Transverse colon (tissue), 4 donors: ENCODE measurements around the gene ACACA. TPM values are rescaled to one million over a fixed set of nuclear protein-coding genes. Genes with fewer than 3 reads are reported as not detected.

Experiments used
- DNase-seq: peaks from one replicate; pipeline ENCODE4 v3.0.0-alpha.2; 2019
- H3K27ac ChIP-seq, 4 donors: fragments of 200-600 bp; sonication (generic); 2 replicates each; pipeline ENCODE4 v1.5.1; 2016 to 2018; ENCODE audit warnings: inconsistent platforms in 4 of 4
- H3K27me3 ChIP-seq: fragments of 200-600 bp; sonication (generic); 2 replicates; pipeline ENCODE4 v1.5.1; 2017; ENCODE audit warnings: inconsistent platforms
- H3K36me3 ChIP-seq, 4 donors: fragments of 200-600 bp; sonication (generic); 2 replicates each; pipeline ENCODE4 v1.5.1; 2017 to 2019; ENCODE audit warnings: inconsistent platforms in 4 of 4
- H3K4me1 ChIP-seq, 4 donors: fragments of 200-600 bp; sonication (generic); 2 replicates each; pipeline ENCODE4 v1.5.1; 2017 to 2020; ENCODE audit warnings: inconsistent platforms in 4 of 4
- H3K4me3 ChIP-seq, 4 donors: fragments of 200-600 bp; sonication (generic); 1 replicate in 1 of 4; 2 replicates in 3 of 4; pipeline versions ENCODE4 v1.5.1 to v1.6.1; 2017 to 2019; ENCODE audit warnings: inconsistent platforms in 4 of 4
- H3K9me3 ChIP-seq, 2 donors: fragments of 200-600 bp; sonication (generic); 2 replicates each; pipeline ENCODE4 v1.5.1; 2017 to 2019; ENCODE audit warnings: inconsistent platforms in 2 of 2
- CTCF ChIP-seq, 5 experiments: fragments of 200-600 bp in 3 of 5; fragments of 450-650 bp in 2 of 5; sonication (generic) in 3 of 5; IDR thresholded peaks; 1 replicate in 2 of 5; 2 replicates in 3 of 5; pipeline ENCODE4 v1.5.1; 2016 to 2017; ENCODE audit warnings: antibody characterized with exemption in 5 of 5, inconsistent platforms in 3 of 5, mild to moderate bottlenecking in 2 of 5, moderate library complexity in 1 of 5
- EP300 ChIP-seq: sonication (generic); formaldehyde crosslinking; IDR thresholded peaks from one replicate; pipeline ENCODE4 v1.6.1; 2017; ENCODE audit warnings: antibody characterized with exemption, low read depth
- POLR2A ChIP-seq: fragments of 450-650 bp; IDR thresholded peaks from one replicate; pipeline ENCODE4 v1.6.1; 2016; ENCODE audit warnings: antibody characterized with exemption, mild to moderate bottlenecking, moderate library complexity
- POLR2AphosphoS5 ChIP-seq, 3 donors: sonication (generic); formaldehyde crosslinking; IDR thresholded peaks; one replicate each; pipeline ENCODE4 v1.6.1; 2016; ENCODE audit warnings: antibody characterized with exemption in 3 of 3
- WGBS, 2 donors: methylation state at CpG; one replicate each; pipeline ENCODE4 v1.1.5; 2018; ENCODE audit warnings: low coverage in 1 of 2; 5-methylcytosine and 5-hydroxymethylcytosine counted together
- in situ Hi-C, 4 donors: fragments of 200-750 bp; cut with MboI; loops; one replicate each; pipeline versions ENCODE4 v1.15.0 to v1.15.1; 2017; ENCODE audit warnings: low sequenced_read_pairs in 3 of 4, low pct_ligation_motif_present in 1 of 4, low pct_unique_long_range_greater_than_20kb in 1 of 4
- intact Hi-C: fragments of 100-400 bp; cut with DNase I; formaldehyde crosslinking; loops from one replicate; pipeline ENCODE4 v1.15.1; 2023; ENCODE audit warnings: low total_unique reads
- total RNA-seq, 4 donors: library from RNA; depleted of rRNA; stranded (reverse); fragments of >200 nt; gene quantifications; one replicate each; pipeline ENCODE4 v1.1.0, GENCODE V29; 2016

ACACA gene
- total RNA-seq, 4 donors from 2014 or later: 21.7 to 173 (median 23.9) TPM

DNA sequence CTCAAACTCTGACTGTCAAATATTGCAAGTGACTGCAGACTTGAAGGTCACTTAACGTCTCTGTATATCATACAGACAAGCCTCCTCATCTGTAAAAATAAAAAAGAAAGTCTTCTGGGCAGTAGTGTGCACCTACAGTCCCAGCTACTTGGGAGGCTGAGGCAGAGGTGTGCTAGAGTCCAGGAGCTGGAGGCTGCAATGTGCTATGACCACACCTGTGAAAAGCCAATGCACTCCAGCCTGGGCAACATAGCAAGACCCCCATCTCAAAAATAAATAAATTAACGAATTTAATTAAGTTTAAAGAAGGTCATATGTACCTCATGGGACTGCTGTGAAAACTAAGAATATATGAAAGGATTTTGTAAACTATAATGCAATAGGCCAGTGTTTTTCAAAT is 65.8 kb downstream of the ACACA start:
- Histone ChIP-seq H3K4me1 (no peaks in the 10 kb centered on the region), H3K9me3 (no peaks in the 10 kb centered on the region), H3K27me3 (no peaks in the 10 kb centered on the region), H3K27ac (no peak overlapping the region), H3K36me3 (no peaks in the 10 kb centered on the region), H3K4me3 (no peak overlapping the region)
- no peak for DNase-seq
- TF ChIP-seq EP300 (no peak), CTCF (IDR thresholded peaks at IDR 0.05) (no peak), POLR2A (no peak), POLR2AphosphoS5 (IDR thresholded peaks at IDR 0.05) (no peak)
- in situ Hi-C loops (no loop called here), intact Hi-C loops (no loop called here)
- WGBS, 2 donors: 86 to 88% methylated on average over 1 to 2 of the region's 2 CpGs

DNA sequence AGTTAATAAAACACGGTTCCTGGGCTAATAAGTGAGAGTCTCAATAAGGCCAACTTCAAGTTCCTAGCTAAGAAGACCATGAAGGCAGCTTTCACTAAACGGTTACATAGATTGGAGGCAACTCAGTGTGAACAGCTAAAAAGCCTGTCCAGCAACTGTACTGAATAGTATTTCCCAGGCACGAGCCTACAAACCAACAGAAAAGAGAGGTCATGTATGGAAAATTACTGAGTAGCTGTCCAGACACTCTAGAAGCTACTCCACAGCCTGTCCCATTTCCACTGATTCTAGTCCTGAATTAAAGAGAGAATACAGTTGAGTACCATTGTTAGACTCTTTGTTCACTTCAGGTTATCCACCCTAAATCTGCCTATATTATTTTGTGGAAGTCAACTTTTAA is 67.3 kb downstream of the ACACA start:
- Histone ChIP-seq H3K36me3 (no peaks in the 10 kb centered on the region), H3K4me3 (no peak overlapping the region), H3K27ac (no peak overlapping the region), H3K9me3 (no peaks in the 10 kb centered on the region), H3K4me1 (no peaks in the 10 kb centered on the region), H3K27me3 (no peaks in the 10 kb centered on the region)
- in situ Hi-C loops: no loop called here
- DNase-seq: no peak
- no peak for TF ChIP-seq EP300
- TF ChIP-seq CTCF (IDR thresholded peaks at IDR 0.05): no peak
- TF ChIP-seq POLR2AphosphoS5 (IDR thresholded peaks at IDR 0.05): no peak
- no peak for TF ChIP-seq POLR2A
- 77 to 83% methylated on average over 2 to 3 of the region's 3 CpGs for WGBS, 2 donors
- intact Hi-C loops: no loop called here

DNA sequence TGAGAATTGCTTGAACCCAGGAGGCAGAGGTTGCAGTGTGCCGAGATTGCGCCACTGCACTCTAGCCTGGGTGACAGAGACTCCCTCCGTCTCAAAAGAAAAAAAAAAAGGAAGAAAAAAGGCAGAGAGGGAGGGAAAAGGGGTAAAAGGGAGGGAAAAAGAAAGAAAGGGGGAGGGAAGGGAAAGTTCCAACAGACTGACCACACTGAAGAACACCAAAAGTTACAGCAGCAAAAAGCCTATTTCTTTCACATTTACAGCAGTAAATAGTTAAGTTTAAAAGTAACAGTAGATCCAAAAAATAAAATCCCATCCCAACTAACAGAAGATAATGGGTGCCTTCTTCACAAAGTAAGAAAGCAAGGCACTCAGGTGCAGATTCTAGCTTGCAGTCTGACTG is 67.8 kb downstream of the ACACA start:
- in situ Hi-C loops: no loop called here

GRCh38 chr17:37327341-37328090 is 79.1 kb downstream of the ACACA start:
- 72 to 78% methylated on average over 4 to 5 of the region's 5 CpGs for WGBS, 2 donors
- intact Hi-C loops: no loop called here
- in situ Hi-C loops: no loop called here

More for the DNA sequence above, 67.8 kb downstream of the ACACA start:
- no peaks in the 10 kb centered on the region for H3K27me3 ChIP-seq
- 87 to 92% methylated on average over 3 of the region's 3 CpGs for WGBS, 2 donors
- no peak overlapping the region for H3K27ac ChIP-seq
- TF ChIP-seq POLR2A (no peak), CTCF (IDR thresholded peaks at IDR 0.05) (no peak), POLR2AphosphoS5 (IDR thresholded peaks at IDR 0.05) (no peak), EP300 (no peak)
- no peaks in the 10 kb centered on the region for H3K4me1 ChIP-seq
- no peak overlapping the region for H3K4me3 ChIP-seq
- intact Hi-C loops: no loop called here
- H3K9me3 ChIP-seq: no peaks in the 10 kb centered on the region
- no peaks in the 10 kb centered on the region for H3K36me3 ChIP-seq
- no peak for DNase-seq

More at GRCh38 chr17:37327341-37328090, 79.1 kb downstream of the ACACA start:
- no peak for DNase-seq
- Histone ChIP-seq H3K27me3 (no peaks in the 10 kb centered on the region), H3K27ac (no peak overlapping the region), H3K4me3 (no peak overlapping the region), H3K36me3 (peaks cover 0 to 10% (median 4%) of the 10 kb centered on the region in 4 donors), H3K9me3 (no peaks in the 10 kb centered on the region), H3K4me1 (no peaks in the 10 kb centered on the region)
- TF ChIP-seq POLR2AphosphoS5 (IDR thresholded peaks at IDR 0.05) (no peak), EP300 (no peak), CTCF (IDR thresholded peaks at IDR 0.05) (no peak), POLR2A (no peak)
